ENCODE data around the gene PIR.

- TF ChIP-seq CTCF (IDR thresholded peaks at IDR 0.05) (no peak), POLR2A (IDR thresholded peaks at IDR 0.05) (no peak)
Measured at GRCh38 chrX:15418041-15418706, 75.0 kb downstream of the PIR start.
